ENCODE data around the gene CPXM2. TPM values are rescaled to one million over a fixed set of nuclear protein-coding genes. Genes with fewer than 3 reads are reported as not detected.

Gene CPXM2
- total RNA-seq, 1 experiment from 2014 or later, result not detected

- peaks cover 5% of the 10 kb centered on the region for H3K27me3 Mint-ChIP-seq (ENCODE audit: insufficient read depth, unreplicated experiment)
- no peaks in the 10 kb centered on the region for H3K36me3 ChIP-seq (ENCODE audit: control insufficient read depth, insufficient read depth, low read length)
- H3K27ac Mint-ChIP-seq (ENCODE audit: unreplicated experiment), result no peak overlapping the region
- no peaks in the 10 kb centered on the region for H3K27me3 ChIP-seq (replicated peaks; ENCODE audit: control insufficient read depth, insufficient read depth, low read length)
- TF ChIP-seq, protein P1, sequence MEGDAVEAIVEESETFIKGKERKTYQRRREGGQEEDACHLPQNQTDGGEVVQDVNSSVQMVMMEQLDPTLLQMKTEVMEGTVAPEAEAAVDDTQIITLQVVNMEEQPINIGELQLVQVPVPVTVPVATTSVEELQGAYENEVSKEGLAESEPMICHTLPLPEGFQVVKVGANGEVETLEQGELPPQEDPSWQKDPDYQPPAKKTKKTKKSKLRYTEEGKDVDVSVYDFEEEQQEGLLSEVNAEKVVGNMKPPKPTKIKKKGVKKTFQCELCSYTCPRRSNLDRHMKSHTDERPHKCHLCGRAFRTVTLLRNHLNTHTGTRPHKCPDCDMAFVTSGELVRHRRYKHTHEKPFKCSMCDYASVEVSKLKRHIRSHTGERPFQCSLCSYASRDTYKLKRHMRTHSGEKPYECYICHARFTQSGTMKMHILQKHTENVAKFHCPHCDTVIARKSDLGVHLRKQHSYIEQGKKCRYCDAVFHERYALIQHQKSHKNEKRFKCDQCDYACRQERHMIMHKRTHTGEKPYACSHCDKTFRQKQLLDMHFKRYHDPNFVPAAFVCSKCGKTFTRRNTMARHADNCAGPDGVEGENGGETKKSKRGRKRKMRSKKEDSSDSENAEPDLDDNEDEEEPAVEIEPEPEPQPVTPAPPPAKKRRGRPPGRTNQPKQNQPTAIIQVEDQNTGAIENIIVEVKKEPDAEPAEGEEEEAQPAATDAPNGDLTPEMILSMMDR (IDR thresholded peaks at IDR 0.05; ENCODE audit: insufficient read depth in 1 of 2, low read depth in 1 of 2, low read length in 1 of 2, severe bottlenecking in 1 of 2, unreplicated experiment in 1 of 2), result no peak
- no peaks in the 10 kb centered on the region for H3K4me1 ChIP-seq
- no peaks in the 10 kb centered on the region for H3K9me3 ChIP-seq
- intact Hi-C loops (cut with micrococcal nuclease; ENCODE audit: unreplicated experiment), result no loop called here
- peaks cover 2% of the 10 kb centered on the region for H3K4me1 Mint-ChIP-seq (ENCODE audit: low read depth, unreplicated experiment)
- no TSS peak for BruUV-seq (replicated peaks)
- CTCF ChIA-PET, result no interaction called here
- DNase-seq, result no peak
- no peaks in the 10 kb centered on the region for H3K36me3 Mint-ChIP-seq (ENCODE audit: insufficient read depth, unreplicated experiment)
- no peak overlapping the region for H3K4me3 Mint-ChIP-seq (ENCODE audit: unreplicated experiment)
- H3K9me3 Mint-ChIP-seq (ENCODE audit: unreplicated experiment), result no peaks in the 10 kb centered on the region
- no peak overlapping the region for H3K4me3 ChIP-seq (ENCODE audit: low read depth, low read length)
- POLR2A ChIA-PET, result no interaction called here
These were observed 31.4 kb downstream of the CPXM2 start for GRCh38 chr10:123860209-123860608.

GRCh38 chr10:123859653-123860050 is 32.0 kb downstream of the CPXM2 start:
- no peak for DNase-seq
- no peak overlapping the region for H3K4me3 Mint-ChIP-seq (ENCODE audit: unreplicated experiment)
- H3K4me1 Mint-ChIP-seq (ENCODE audit: low read depth, unreplicated experiment), result peaks cover 6% of the 10 kb centered on the region
- no peaks in the 10 kb centered on the region for H3K4me1 ChIP-seq
- H3K9me3 ChIP-seq, result no peaks in the 10 kb centered on the region
- intact Hi-C loops (cut with micrococcal nuclease; ENCODE audit: unreplicated experiment), result no loop called here
- ChIA-PET POLR2A (no interaction called here), CTCF (no interaction called here)
- H3K27me3 Mint-ChIP-seq (ENCODE audit: insufficient read depth, unreplicated experiment), result peaks cover 7% of the 10 kb centered on the region
- no peaks in the 10 kb centered on the region for H3K27me3 ChIP-seq (replicated peaks; ENCODE audit: control insufficient read depth, insufficient read depth, low read length)
- no peaks in the 10 kb centered on the region for H3K9me3 Mint-ChIP-seq (ENCODE audit: unreplicated experiment)
- H3K27ac Mint-ChIP-seq (ENCODE audit: unreplicated experiment), result no peak overlapping the region
- TF ChIP-seq, protein P1 (IDR thresholded peaks at IDR 0.05; ENCODE audit: insufficient read depth in 1 of 2, low read depth in 1 of 2, low read length in 1 of 2, severe bottlenecking in 1 of 2, unreplicated experiment in 1 of 2), result no peak
- no peaks in the 10 kb centered on the region for H3K36me3 Mint-ChIP-seq (ENCODE audit: insufficient read depth, unreplicated experiment)
- H3K4me3 ChIP-seq (ENCODE audit: low read depth, low read length), result no peak overlapping the region
- BruUV-seq (replicated peaks), result no TSS peak
- H3K36me3 ChIP-seq (ENCODE audit: control insufficient read depth, insufficient read depth, low read length), result no peaks in the 10 kb centered on the region

GRCh38 chr10:123858907-123859652 is 32.5 kb downstream of the CPXM2 start:
- no peak overlapping the region for H3K4me3 Mint-ChIP-seq (ENCODE audit: unreplicated experiment)
- peaks cover 7% of the 10 kb centered on the region for H3K27me3 Mint-ChIP-seq (ENCODE audit: insufficient read depth, unreplicated experiment)
- ChIA-PET POLR2A (no interaction called here), CTCF (no interaction called here)
- Histone ChIP-seq H3K36me3 (ENCODE audit: control insufficient read depth, insufficient read depth, low read length) (no peaks in the 10 kb centered on the region), H3K27me3 (replicated peaks; ENCODE audit: control insufficient read depth, insufficient read depth, low read length) (no peaks in the 10 kb centered on the region), H3K9me3 (no peaks in the 10 kb centered on the region), H3K4me3 (ENCODE audit: low read depth, low read length) (no peak overlapping the region), H3K4me1 (no peaks in the 10 kb centered on the region)
- TF ChIP-seq, protein P1 (IDR thresholded peaks at IDR 0.05; ENCODE audit: insufficient read depth in 1 of 2, low read depth in 1 of 2, low read length in 1 of 2, severe bottlenecking in 1 of 2, unreplicated experiment in 1 of 2), result no peak
- H3K4me1 Mint-ChIP-seq (ENCODE audit: low read depth, unreplicated experiment), result peaks cover 6% of the 10 kb centered on the region
- no peak overlapping the region for H3K27ac Mint-ChIP-seq (ENCODE audit: unreplicated experiment)
- no peaks in the 10 kb centered on the region for H3K9me3 Mint-ChIP-seq (ENCODE audit: unreplicated experiment)
- no TSS peak for BruUV-seq (replicated peaks)
- intact Hi-C loops (cut with micrococcal nuclease; ENCODE audit: unreplicated experiment), result no loop called here
- no peak for DNase-seq
- no peaks in the 10 kb centered on the region for H3K36me3 Mint-ChIP-seq (ENCODE audit: insufficient read depth, unreplicated experiment)

Data from Caco-2 (cell line).